AG09319 (cell line): ENCODE measurements around the gene PPY.
A peak's percentile ranks its signal among the peaks of the same experiment; 100 is the strongest.
"Not testable (repeated sequence)": the region's sequence is repeated elsewhere in the genome, so short reads cannot be mapped to it uniquely, and the experiment has no call there.

ENCODE experiments used
- DNase-seq: peaks from one replicate; pipeline ENCODE4 v3.0.0-alpha.2; 2010; ENCODE audit warnings: low read depth; ENCODE audit errors: extremely low read depth
- CTCF ChIP-seq: IDR thresholded peaks from 2 replicates; pipeline ENCODE4 v1.5.1; 2011; ENCODE audit warnings: low read depth, mild to moderate bottlenecking, inconsistent platforms, low read length, moderate library complexity

Gene PPY

GRCh38 chr17:43900183-43900857 is 42.0 kb downstream of the PPY start:
- DNase-seq = no peak
- TF ChIP-seq CTCF = no peak

- no peak for TF ChIP-seq CTCF
- no peak for DNase-seq
These were observed 43.8 kb downstream of the PPY start for GRCh38 chr17:43898446-43898845.

- no peak for DNase-seq
- no peak for TF ChIP-seq CTCF
These were observed 44.4 kb downstream of the PPY start for GRCh38 chr17:43897831-43898230.

GRCh38 chr17:43894494-43894893 is 47.8 kb downstream of the PPY start:
- DNase-seq = not testable (repeated sequence)

- TF ChIP-seq CTCF = no peak
- DNase-seq = no peak
These were observed 49.7 kb downstream of the PPY start for GRCh38 chr17:43892647-43892952.

GRCh38 chr17:43891851-43892646 is 50.2 kb downstream of the PPY start:
- DNase-seq = peak; percentile 38

More at GRCh38 chr17:43891851-43892646, 50.2 kb downstream of the PPY start:
- TF ChIP-seq CTCF = no peak
